IMR-90 (cell line): ENCODE measurements around the gene TKTL2. TPM values are rescaled to one million over a fixed set of nuclear protein-coding genes. Genes with fewer than 3 reads are reported as not detected.

Source experiments
- ATAC-seq: fragments of 200-7000 bp; cut with Tn5 transposase; 2 replicates; pipeline ENCODE4 v1.9.1; 2020; ENCODE audit warnings: low read depth, mild to moderate bottlenecking, moderate library complexity
- BruUV-seq: library from RNA; stranded (reverse); fragments of 400-500 nt; replicated peaks from 2 replicates; lab custom pipeline; 2021; lab: Mats Ljungman, UMichigan
- CTCF ChIA-PET: fragments of 300-600 bp; formaldehyde crosslinking; extraction: SDS; loops from one replicate; lab custom pipeline; 2021; ENCODE audit warnings: antibody characterized with exemption; lab: Yijun Ruan, JAX
- POLR2A ChIA-PET: fragments of 300-600 bp; sonication (Branson Sonifier 250); formaldehyde crosslinking; loops from one replicate; lab custom pipeline; 2022; ENCODE audit warnings: antibody characterized with exemption; ENCODE audit not compliant: unreplicated experiment; lab: Charles Lee
- DNase-seq: peaks from one replicate; pipeline ENCODE4 v3.0.0; 2013
- H2AFZ ChIP-seq: replicated peaks from 2 replicates; pipeline ENCODE3; 2013; ENCODE audit warnings: low read length, mild to moderate bottlenecking; ENCODE audit not compliant: poor library complexity
- H2AK5ac ChIP-seq: 2 replicates; pipeline ENCODE4 v1.6.1; 2013; ENCODE audit warnings: low read depth, low read length, inconsistent platforms
- H2AK9ac ChIP-seq: replicated peaks from 2 replicates; pipeline ENCODE3; 2013; ENCODE audit warnings: mild to moderate bottlenecking, low read depth, low read length, moderate library complexity; ENCODE audit not compliant: poor library complexity
- H2BK120ac ChIP-seq: 2 replicates; pipeline ENCODE4 v1.6.1; 2013; ENCODE audit warnings: low read depth, low read length, inconsistent platforms
- H2BK15ac ChIP-seq: 3 replicates; pipeline ENCODE4 v1.6.1; 2013; ENCODE audit warnings: low read depth, low read length, inconsistent platforms
- H2BK20ac ChIP-seq: 2 replicates; pipeline ENCODE4 v1.6.1; 2013; ENCODE audit warnings: low read depth, mild to moderate bottlenecking, inconsistent platforms, low read length, moderate library complexity
- H2BK5ac ChIP-seq: 2 replicates; pipeline ENCODE4 v1.6.1; 2013; ENCODE audit warnings: mild to moderate bottlenecking, low read depth, low read length, inconsistent platforms; ENCODE audit not compliant: poor library complexity, severe bottlenecking
- H3K14ac ChIP-seq: replicated peaks from 2 replicates; pipeline ENCODE4 v1.6.1; 2013; ENCODE audit warnings: low read depth, low read length, inconsistent platforms
- H3K18ac ChIP-seq: 2 replicates; pipeline ENCODE4 v1.6.1; 2013; ENCODE audit warnings: low read depth, low read length, control low read depth
- H3K23ac ChIP-seq: 2 replicates; pipeline ENCODE4 v1.6.1; 2013; ENCODE audit warnings: low read depth, low read length, inconsistent platforms
- H3K27ac ChIP-seq: 2 replicates; pipeline ENCODE4 v1.5.1; 2013; ENCODE audit warnings: mild to moderate bottlenecking, control low read depth, low read length; ENCODE audit not compliant: insufficient read depth
- H3K27me3 ChIP-seq: 2 replicates; pipeline ENCODE4 v1.6.1; 2013; ENCODE audit warnings: low read length; ENCODE audit not compliant: control insufficient read depth, insufficient read depth
- H3K36me3 ChIP-seq: 2 replicates; pipeline ENCODE4 v1.6.1; 2013; ENCODE audit warnings: low read length, mixed read lengths; ENCODE audit not compliant: control insufficient read depth, insufficient read depth
- H3K4ac ChIP-seq: 2 replicates; pipeline ENCODE4 v1.6.1; 2013; ENCODE audit warnings: low read depth, low read length, inconsistent platforms
- H3K4me1 ChIP-seq: 2 replicates; pipeline ENCODE4 v1.6.1; 2013; ENCODE audit warnings: low read length, mixed read lengths; ENCODE audit not compliant: control insufficient read depth, insufficient read depth
- H3K4me2 ChIP-seq: 2 replicates; pipeline ENCODE4 v1.6.1; 2013; ENCODE audit warnings: low read depth, mild to moderate bottlenecking, control low read depth, low read length, moderate library complexity
- H3K4me3 ChIP-seq: 2 replicates; pipeline ENCODE4 v1.5.1; 2013; ENCODE audit warnings: low read depth, mild to moderate bottlenecking, control low read depth, low read length, moderate library complexity; ENCODE audit not compliant: insufficient read depth
- H3K56ac ChIP-seq: 2 replicates; pipeline ENCODE4 v1.6.1; 2013; ENCODE audit warnings: low read length, inconsistent platforms; ENCODE audit not compliant: insufficient read depth; ENCODE audit errors: extremely low read depth
- H3K79me1 ChIP-seq, 2 experiments: 2 replicates each; pipeline ENCODE4 v1.6.1; 2013; ENCODE audit warnings: low read length in 2 of 2, inconsistent platforms in 1 of 2, low read depth in 1 of 2
- H3K9ac ChIP-seq: 2 replicates; pipeline ENCODE4 v1.6.1; 2013; ENCODE audit warnings: low read depth, low read length, control low read depth
- H3K9me1 ChIP-seq: 2 replicates; pipeline ENCODE4 v1.6.1; 2013; ENCODE audit warnings: low read length, inconsistent platforms; ENCODE audit not compliant: insufficient read depth
- H3K9me3 ChIP-seq: 2 replicates; pipeline ENCODE4 v1.6.1; 2013; ENCODE audit warnings: low read length; ENCODE audit not compliant: control insufficient read depth, insufficient read depth
- H4K20me1 ChIP-seq: 2 replicates; pipeline ENCODE4 v1.6.1; 2013; ENCODE audit warnings: low read length, inconsistent platforms; ENCODE audit not compliant: insufficient read depth
- H4K5ac ChIP-seq: 2 replicates; pipeline ENCODE4 v1.6.1; 2013; ENCODE audit warnings: mild to moderate bottlenecking, low read depth, low read length, control low read depth
- H4K8ac ChIP-seq, 2 experiments: 2 replicates each; pipeline ENCODE4 v1.6.1; 2013; ENCODE audit warnings: low read depth in 2 of 2, low read length in 2 of 2, control low read depth in 1 of 2, inconsistent platforms in 1 of 2
- H4K91ac ChIP-seq: 2 replicates; pipeline ENCODE4 v1.6.1; 2013; ENCODE audit warnings: low read depth, low read length, inconsistent platforms; ENCODE audit not compliant: insufficient read depth
- BHLHE40 ChIP-seq: fragments of 150-350 bp; IDR thresholded peaks from 2 replicates; pipeline ENCODE4 v1.6.1; 2016; ENCODE audit warnings: mild to moderate bottlenecking, low read depth, low read length
- CEBPB ChIP-seq: IDR thresholded peaks from 2 replicates; pipeline ENCODE4 v1.6.1; 2012; ENCODE audit warnings: low read depth, low read length, improper control_type of control experiment
- CHD1 ChIP-seq: IDR thresholded peaks from 2 replicates; pipeline ENCODE4 v1.6.1; 2012; ENCODE audit warnings: low read depth, low read length, improper control_type of control experiment
- ELK1 ChIP-seq: fragments of 150-350 bp; IDR thresholded peaks from 2 replicates; pipeline ENCODE4 v1.6.1; 2016; ENCODE audit warnings: low read depth, mild to moderate bottlenecking, low read length, moderate library complexity, borderline replicate concordance
- FOS ChIP-seq: fragments of 150-350 bp; IDR thresholded peaks from 2 replicates; pipeline ENCODE4 v1.6.1; 2016; ENCODE audit warnings: low read depth, low read length
- MAFK ChIP-seq: IDR thresholded peaks from 2 replicates; pipeline ENCODE4 v1.6.1; 2012; ENCODE audit warnings: low read depth, low read length, improper control_type of control experiment
- MAZ ChIP-seq: IDR thresholded peaks from 2 replicates; pipeline ENCODE4 v1.6.1; 2012; ENCODE audit warnings: low read depth, mild to moderate bottlenecking, low read length, improper control_type of control experiment, moderate library complexity, borderline replicate concordance
- MXI1 ChIP-seq: IDR thresholded peaks from 2 replicates; pipeline ENCODE4 v1.6.1; 2012; ENCODE audit warnings: low read depth, mild to moderate bottlenecking, low read length, moderate library complexity, borderline replicate concordance
- NFE2L2 ChIP-seq: fragments of 150-350 bp; IDR thresholded peaks from 2 replicates; pipeline ENCODE4 v1.6.1; 2016; ENCODE audit warnings: low read depth, mild to moderate bottlenecking, low read length
- POLR2A ChIP-seq: IDR thresholded peaks from 2 replicates; pipeline ENCODE4 v1.6.1; 2012; ENCODE audit warnings: mild to moderate bottlenecking, low read depth, low read length
- RAD21 ChIP-seq: IDR thresholded peaks from 2 replicates; pipeline ENCODE4 v1.6.1; 2012; ENCODE audit warnings: low read length, improper control_type of control experiment
- RCOR1 ChIP-seq: IDR thresholded peaks from 2 replicates; pipeline ENCODE4 v1.6.1; 2012; ENCODE audit warnings: mild to moderate bottlenecking, low read length, improper control_type of control experiment; ENCODE audit not compliant: insufficient replicate concordance
- RFX5 ChIP-seq: IDR thresholded peaks from 2 replicates; pipeline ENCODE4 v1.8.0; 2012; ENCODE audit warnings: low read depth, mild to moderate bottlenecking, low read length, moderate library complexity
- SMC3 ChIP-seq: fragments of 150-350 bp; IDR thresholded peaks from 2 replicates; pipeline ENCODE4 v1.6.1; 2016; ENCODE audit warnings: low read depth, mild to moderate bottlenecking, antibody characterized with exemption, low read length, moderate library complexity
- USF2 ChIP-seq: fragments of 150-350 bp; IDR thresholded peaks from 2 replicates; pipeline ENCODE4 v1.6.1; 2017; ENCODE audit warnings: mild to moderate bottlenecking, antibody characterized with exemption, low read length, low read depth
- WGBS, 2 experiments: methylation state at CpG; one replicate each; pipeline versions ENCODE4 v1.1.5 to v1.1.7; 2013; ENCODE audit warnings: missing lambda C conversion rate in 2 of 2; ENCODE audit not compliant: insufficient read length in 1 of 2; ENCODE audit errors: extremely low coverage in 2 of 2; 5-methylcytosine and 5-hydroxymethylcytosine counted together
- dilution Hi-C: fragments of 300-500 bp; cut with HindIII; formaldehyde crosslinking; loops from one replicate; pipeline ENCODE4 v1.14.3; 2018; ENCODE audit warnings: low sequenced_read_pairs; ENCODE audit not compliant: unreplicated experiment
- in situ Hi-C: fragments of 300-500 bp; cut with MboI; formaldehyde crosslinking; loops from 3 replicates; pipeline ENCODE4 v1.14.3; 2019; ENCODE audit warnings: low sequenced_read_pairs, inconsistent platforms, mixed read lengths
- intact Hi-C: fragments of 100-400 bp; cut with micrococcal nuclease; formaldehyde crosslinking; loops from 2 replicates; pipeline ENCODE4 v1.10.0; 2022
- polyA plus RNA-seq, 3 experiments: library from polyadenylated mRNA; depleted of rRNA; stranded (reverse); fragments of >200 nt; gene quantifications; 2 replicates each; pipeline ENCODE4 v1.2.3, GENCODE V29; 2012; ENCODE audit warnings: low replicate concordance in 1 of 3
- total RNA-seq: library from RNA; depleted of rRNA; stranded (reverse); fragments of >200 nt; gene quantifications from 2 replicates; pipeline ENCODE4 v1.2.3, GENCODE V29; 2012
- TF ChIP-seq, protein P1 (sequence below): conservative IDR thresholded peaks from 2 replicates; pipeline ENCODE4 v1.5.1; 2012; ENCODE audit warnings: mild to moderate bottlenecking, low read depth, low read length, improper control_type of control experiment

The TKTL2 gene
- total and polyA plus RNA-seq, 2 of the 4 experiments (the other 2 are of a cell fraction): not detected

DNA sequence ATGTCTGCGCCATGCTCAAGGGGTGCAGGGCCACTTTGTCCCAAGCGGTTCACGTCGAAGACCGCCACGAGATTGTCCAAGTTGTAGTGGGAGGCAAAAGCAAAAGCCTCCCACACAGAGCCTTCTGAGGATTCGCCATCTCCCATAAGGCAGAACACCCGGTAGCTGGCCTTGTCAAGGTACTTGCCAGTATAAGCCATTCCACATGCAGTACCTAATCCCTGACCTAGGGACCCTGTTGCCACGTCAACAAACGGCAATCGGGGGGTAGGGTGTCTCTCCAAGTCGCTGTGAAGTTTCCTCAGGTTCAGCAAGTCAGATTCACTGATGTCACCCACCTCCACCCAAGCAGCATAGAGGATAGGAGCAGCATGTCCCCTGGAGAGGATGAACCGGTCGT lies 424 bp downstream of the TKTL2 start:
- Histone ChIP-seq H3K23ac (no peak overlapping the region), H2AFZ (peak overlapping the region; percentile 44), H3K4me2 (no peak overlapping the region), H3K14ac (no peak overlapping the region), H3K9ac (no peak overlapping the region), H2BK5ac (no peak overlapping the region), H4K20me1 (no peaks in the 10 kb centered on the region), H2AK9ac (no peak overlapping the region), H4K8ac (no peak overlapping the region), H3K18ac (no peak overlapping the region), H3K4me3 (no peak overlapping the region), H3K9me1 (no peaks in the 10 kb centered on the region), H3K36me3 (no peaks in the 10 kb centered on the region), H3K56ac (no peak overlapping the region), H2BK120ac (no peak overlapping the region), H2AK5ac (no peak overlapping the region), H3K4me1 (no peaks in the 10 kb centered on the region), H3K27me3 (no peaks in the 10 kb centered on the region), H3K9me3 (no peaks in the 10 kb centered on the region), H3K79me1 (no peaks in the 10 kb centered on the region), H3K27ac (no peak overlapping the region), H4K91ac (no peak overlapping the region), H4K5ac (no peak overlapping the region), H3K4ac (no peak overlapping the region), H2BK20ac (no peak overlapping the region), H2BK15ac (no peak overlapping the region)
- in situ Hi-C loops (no loop called here), dilution Hi-C loops (no loop called here), intact Hi-C loops (no loop called here)
- POLR2A ChIA-PET: no interaction called here
- CTCF ChIA-PET: no interaction called here
- no peak for DNase-seq
- no TSS peak for BruUV-seq
- no peak for TF ChIP-seq RAD21
- no peak for TF ChIP-seq USF2
- TF ChIP-seq CEBPB: no peak
- TF ChIP-seq MXI1: no peak
- TF ChIP-seq MAZ: no peak
- TF ChIP-seq SMC3: no peak
- TF ChIP-seq BHLHE40: no peak
- TF ChIP-seq MAFK: no peak
- TF ChIP-seq ELK1: no peak
- TF ChIP-seq RFX5: no peak
- TF ChIP-seq, protein P1, sequence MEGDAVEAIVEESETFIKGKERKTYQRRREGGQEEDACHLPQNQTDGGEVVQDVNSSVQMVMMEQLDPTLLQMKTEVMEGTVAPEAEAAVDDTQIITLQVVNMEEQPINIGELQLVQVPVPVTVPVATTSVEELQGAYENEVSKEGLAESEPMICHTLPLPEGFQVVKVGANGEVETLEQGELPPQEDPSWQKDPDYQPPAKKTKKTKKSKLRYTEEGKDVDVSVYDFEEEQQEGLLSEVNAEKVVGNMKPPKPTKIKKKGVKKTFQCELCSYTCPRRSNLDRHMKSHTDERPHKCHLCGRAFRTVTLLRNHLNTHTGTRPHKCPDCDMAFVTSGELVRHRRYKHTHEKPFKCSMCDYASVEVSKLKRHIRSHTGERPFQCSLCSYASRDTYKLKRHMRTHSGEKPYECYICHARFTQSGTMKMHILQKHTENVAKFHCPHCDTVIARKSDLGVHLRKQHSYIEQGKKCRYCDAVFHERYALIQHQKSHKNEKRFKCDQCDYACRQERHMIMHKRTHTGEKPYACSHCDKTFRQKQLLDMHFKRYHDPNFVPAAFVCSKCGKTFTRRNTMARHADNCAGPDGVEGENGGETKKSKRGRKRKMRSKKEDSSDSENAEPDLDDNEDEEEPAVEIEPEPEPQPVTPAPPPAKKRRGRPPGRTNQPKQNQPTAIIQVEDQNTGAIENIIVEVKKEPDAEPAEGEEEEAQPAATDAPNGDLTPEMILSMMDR: no peak
- TF ChIP-seq NFE2L2: no peak
- TF ChIP-seq CHD1: no peak
- no peak for TF ChIP-seq FOS
- no peak for TF ChIP-seq POLR2A
- no peak for TF ChIP-seq RCOR1
- ATAC-seq: no peak
- WGBS, 2 experiments: no CpG with 5 or more reads among the region's 14 CpGs
